Measurements from ENCODE around the gene WDR5B.

The WDR5B gene

GRCh38 chr3:122421836-122422235 lies 6.0 kb upstream of the WDR5B start:
- H3K4me2 ChIP-seq (ENCODE audit: insufficient read depth, low read length), result no peak overlapping the region

GRCh38 chr3:122421101-122421500 lies 5.2 kb upstream of the WDR5B start:
- TF ChIP-seq EZH2 (IDR thresholded peaks at IDR 0.05; ENCODE audit: borderline replicate concordance, low read depth, low read length, severe bottlenecking) (no peak), CTCF (IDR thresholded peaks at IDR 0.05; ENCODE audit: borderline replicate concordance, extremely low read depth, low read length, poor library complexity, severe bottlenecking) (no peak)
- ATAC-seq (ENCODE audit: insufficient read depth, low read depth), result no peak
- no peak for DNase-seq
- H3K79me2 ChIP-seq (ENCODE audit: insufficient read depth, low read length), result peaks cover 45% of the 10 kb centered on the region
- no peaks in the 10 kb centered on the region for H4K20me1 ChIP-seq (ENCODE audit: insufficient read depth, low read length)
- no peaks in the 10 kb centered on the region for H3K9me3 ChIP-seq (ENCODE audit: insufficient read depth, low read length, severe bottlenecking)
- peaks cover 16% of the 10 kb centered on the region for H3K4me1 ChIP-seq (ENCODE audit: insufficient read depth, low read length)
- H3K9ac ChIP-seq (ENCODE audit: low read depth, low read length), result no peak overlapping the region
- no peak overlapping the region for H3K4me2 ChIP-seq (ENCODE audit: insufficient read depth, low read length)
- no peak overlapping the region for H3K27ac ChIP-seq (ENCODE audit: low read length)
- H2AFZ ChIP-seq (ENCODE audit: low read depth, low read length), result no peak overlapping the region
- H3K27me3 ChIP-seq (ENCODE audit: insufficient read depth, low read length, poor library complexity), result no peaks in the 10 kb centered on the region
- H3K36me3 ChIP-seq (ENCODE audit: insufficient read depth, low read length), result peaks cover 32% of the 10 kb centered on the region
- no peak overlapping the region for H3K4me3 ChIP-seq (ENCODE audit: low read depth in 1 of 2, low read length in 2 of 2)

More at GRCh38 chr3:122421836-122422235, 6.0 kb upstream of the WDR5B start:
- H3K27ac ChIP-seq (ENCODE audit: low read length), result no peak overlapping the region
- peaks cover 42% of the 10 kb centered on the region for H3K79me2 ChIP-seq (ENCODE audit: insufficient read depth, low read length)
- H3K9me3 ChIP-seq (ENCODE audit: insufficient read depth, low read length, severe bottlenecking), result no peaks in the 10 kb centered on the region
- no peak overlapping the region for H3K4me3 ChIP-seq (ENCODE audit: low read depth in 1 of 2, low read length in 2 of 2)
- H3K4me1 ChIP-seq (ENCODE audit: insufficient read depth, low read length), result peaks cover 12% of the 10 kb centered on the region
- ATAC-seq (ENCODE audit: insufficient read depth, low read depth), result 0 out of 3 replicates have a peak, but pooled peaks have one; percentile 12
- no peaks in the 10 kb centered on the region for H3K27me3 ChIP-seq (ENCODE audit: insufficient read depth, low read length, poor library complexity)
- no peak overlapping the region for H2AFZ ChIP-seq (ENCODE audit: low read depth, low read length)
- DNase-seq, result no peak
- peaks cover 39% of the 10 kb centered on the region for H3K36me3 ChIP-seq (ENCODE audit: insufficient read depth, low read length)
- no peak for TF ChIP-seq CTCF (IDR thresholded peaks at IDR 0.05; ENCODE audit: borderline replicate concordance, extremely low read depth, low read length, poor library complexity, severe bottlenecking)
- no peak for TF ChIP-seq EZH2 (IDR thresholded peaks at IDR 0.05; ENCODE audit: borderline replicate concordance, low read depth, low read length, severe bottlenecking)
- no peaks in the 10 kb centered on the region for H4K20me1 ChIP-seq (ENCODE audit: insufficient read depth, low read length)
- H3K9ac ChIP-seq (ENCODE audit: low read depth, low read length), result no peak overlapping the region

GRCh38 chr3:122416966-122417365 lies 1.1 kb upstream of the WDR5B start:
- Histone ChIP-seq H3K4me3 (ENCODE audit: low read depth in 1 of 2, low read length in 2 of 2) (peak overlapping the region; percentile 55 to 70), H4K20me1 (ENCODE audit: insufficient read depth, low read length) (no peaks in the 10 kb centered on the region; the same call in 1 of the 2 replicates), H3K9ac (ENCODE audit: low read depth, low read length) (peak overlapping the region; percentile 66), H2AFZ (ENCODE audit: low read depth, low read length) (no peak overlapping the region), H3K4me1 (ENCODE audit: insufficient read depth, low read length) (peaks cover 42% of the 10 kb centered on the region), H3K9me3 (ENCODE audit: insufficient read depth, low read length, severe bottlenecking) (no peaks in the 10 kb centered on the region), H3K27ac (ENCODE audit: low read length) (peak overlapping the region; percentile 91), H3K27me3 (ENCODE audit: insufficient read depth, low read length, poor library complexity) (no peaks in the 10 kb centered on the region), H3K36me3 (ENCODE audit: insufficient read depth, low read length) (peaks cover 21% of the 10 kb centered on the region; the same call in 1 of the 2 replicates), H3K79me2 (ENCODE audit: insufficient read depth, low read length) (peaks cover 66% of the 10 kb centered on the region), H3K4me2 (ENCODE audit: insufficient read depth, low read length) (peak overlapping the region; percentile 89)
- no peak for ATAC-seq (ENCODE audit: insufficient read depth, low read depth)
- no peak for DNase-seq
- no peak for TF ChIP-seq EZH2 (IDR thresholded peaks at IDR 0.05; ENCODE audit: borderline replicate concordance, low read depth, low read length, severe bottlenecking)
- TF ChIP-seq CTCF (IDR thresholded peaks at IDR 0.05; ENCODE audit: borderline replicate concordance, extremely low read depth, low read length, poor library complexity, severe bottlenecking), result no peak

All from DND-41 (cell line).